HEK293 (cell line): ENCODE results near the gene DYNLRB1.

Experiments
- GFI1B ChIP-seq: fragments of 450-650 bp; formaldehyde crosslinking; IDR thresholded peaks from 2 replicates; pipeline ENCODE4 v1.5.1; 2016; ENCODE audit warnings: missing biosample characterization, missing genetic modification characterization
- MYNN ChIP-seq: fragments of 450-650 bp; formaldehyde crosslinking; IDR thresholded peaks from 2 replicates; pipeline ENCODE4 v1.5.1; 2016; ENCODE audit warnings: missing biosample characterization, missing genetic modification characterization, borderline replicate concordance
- PRDM6 ChIP-seq: fragments of 450-650 bp; formaldehyde crosslinking; IDR thresholded peaks from 2 replicates; pipeline ENCODE4 v1.5.1; 2017; ENCODE audit warnings: missing biosample characterization, missing genetic modification characterization
- SCRT1 ChIP-seq: fragments of 450-650 bp; formaldehyde crosslinking; IDR thresholded peaks from 2 replicates; pipeline ENCODE4 v1.5.1; 2016; ENCODE audit warnings: missing biosample characterization, missing genetic modification characterization, borderline replicate concordance
- ZBTB6 ChIP-seq: fragments of 450-650 bp; formaldehyde crosslinking; IDR thresholded peaks from 2 replicates; pipeline ENCODE4 v1.5.1; 2017; ENCODE audit warnings: missing biosample characterization, missing genetic modification characterization
- ZEB2 ChIP-seq: fragments of 450-650 bp; formaldehyde crosslinking; IDR thresholded peaks from 2 replicates; pipeline ENCODE4 v1.5.1; 2016; ENCODE audit warnings: missing biosample characterization, missing genetic modification characterization
- ZFP3 ChIP-seq: fragments of 450-650 bp; formaldehyde crosslinking; IDR thresholded peaks from 2 replicates; pipeline ENCODE4 v1.5.1; 2016; ENCODE audit warnings: low read depth, missing biosample characterization, missing genetic modification characterization
- ZNF121 ChIP-seq: fragments of 450-650 bp; formaldehyde crosslinking; IDR thresholded peaks from 2 replicates; pipeline ENCODE4 v1.5.1; 2016; ENCODE audit warnings: missing biosample characterization, missing genetic modification characterization
- ZNF169 ChIP-seq: fragments of 450-650 bp; formaldehyde crosslinking; IDR thresholded peaks from 2 replicates; pipeline ENCODE4 v1.5.1; 2016; ENCODE audit warnings: missing biosample characterization, missing genetic modification characterization
- ZNF24 ChIP-seq: fragments of 450-650 bp; formaldehyde crosslinking; IDR thresholded peaks from 2 replicates; pipeline ENCODE4 v1.5.1; 2016; ENCODE audit warnings: missing biosample characterization, missing genetic modification characterization
- ZNF292 ChIP-seq: fragments of 450-650 bp; formaldehyde crosslinking; IDR thresholded peaks from 2 replicates; pipeline ENCODE4 v1.5.1; 2016; ENCODE audit warnings: low read depth, missing biosample characterization, missing genetic modification characterization, borderline replicate concordance
- ZNF302 ChIP-seq: fragments of 450-650 bp; formaldehyde crosslinking; IDR thresholded peaks from 2 replicates; pipeline ENCODE4 v1.5.1; 2016; ENCODE audit warnings: missing biosample characterization, missing genetic modification characterization, low read depth
- ZNF404 ChIP-seq: fragments of 450-650 bp; formaldehyde crosslinking; IDR thresholded peaks from 2 replicates; pipeline ENCODE4 v1.5.1; 2017; ENCODE audit warnings: missing biosample characterization, missing genetic modification characterization
- ZNF473 ChIP-seq: fragments of 450-650 bp; formaldehyde crosslinking; IDR thresholded peaks from 2 replicates; pipeline ENCODE4 v1.5.1; 2017; ENCODE audit warnings: missing biosample characterization, missing genetic modification characterization
- ZNF48 ChIP-seq: fragments of 450-650 bp; formaldehyde crosslinking; IDR thresholded peaks from 2 replicates; pipeline ENCODE4 v1.5.1; 2016; ENCODE audit warnings: missing biosample characterization, missing genetic modification characterization
- ZNF544 ChIP-seq: fragments of 450-650 bp; formaldehyde crosslinking; IDR thresholded peaks from 2 replicates; pipeline ENCODE4 v1.5.0; 2017; ENCODE audit warnings: missing biosample characterization, missing genetic modification characterization
- ZNF558 ChIP-seq: fragments of 450-650 bp; formaldehyde crosslinking; IDR thresholded peaks from 2 replicates; pipeline ENCODE4 v1.5.1; 2016; ENCODE audit warnings: missing biosample characterization, missing genetic modification characterization
- ZNF560 ChIP-seq: fragments of 450-650 bp; formaldehyde crosslinking; IDR thresholded peaks from 2 replicates; pipeline ENCODE4 v1.5.1; 2017; ENCODE audit warnings: missing biosample characterization, missing genetic modification characterization, borderline replicate concordance
- ZNF561 ChIP-seq: fragments of 450-650 bp; IDR thresholded peaks from 2 replicates; pipeline ENCODE4 v1.5.1; 2018; ENCODE audit warnings: missing biosample characterization, missing genetic modification characterization, borderline replicate concordance
- ZNF623 ChIP-seq: fragments of 450-650 bp; formaldehyde crosslinking; IDR thresholded peaks from 2 replicates; pipeline ENCODE4 v1.5.1; 2016; ENCODE audit warnings: missing biosample characterization, missing genetic modification characterization
- ZNF747 ChIP-seq: fragments of 450-650 bp; formaldehyde crosslinking; IDR thresholded peaks from 2 replicates; pipeline ENCODE4 v1.5.1; 2016; ENCODE audit warnings: missing biosample characterization, missing genetic modification characterization
- ZNF768 ChIP-seq: fragments of 450-650 bp; formaldehyde crosslinking; IDR thresholded peaks from 2 replicates; pipeline ENCODE4 v1.5.1; 2018; ENCODE audit warnings: missing biosample characterization, mild to moderate bottlenecking, missing genetic modification characterization
- ZNF791 ChIP-seq: fragments of 450-650 bp; formaldehyde crosslinking; IDR thresholded peaks from 2 replicates; pipeline ENCODE4 v1.5.1; 2016; ENCODE audit warnings: missing biosample characterization, missing genetic modification characterization
- ZNF830 ChIP-seq: fragments of 450-650 bp; IDR thresholded peaks from 2 replicates; pipeline ENCODE4 v1.5.0; 2018; ENCODE audit warnings: missing biosample characterization, missing genetic modification characterization, low read depth, mild to moderate bottlenecking, moderate library complexity
- ZSCAN23 ChIP-seq: fragments of 450-650 bp; formaldehyde crosslinking; IDR thresholded peaks from 2 replicates; pipeline ENCODE4 v1.5.1; 2016; ENCODE audit warnings: missing biosample characterization, missing genetic modification characterization
- TF ChIP-seq, protein P1 (sequence below): fragments of 450-650 bp; formaldehyde crosslinking; IDR thresholded peaks from 2 replicates; pipeline ENCODE4 v1.5.1; 2016; ENCODE audit warnings: missing biosample characterization, missing genetic modification characterization
- TF ChIP-seq, protein P2 (sequence below): fragments of 450-650 bp; IDR thresholded peaks from 2 replicates; pipeline ENCODE4 v1.5.1; 2018; ENCODE audit warnings: missing biosample characterization, missing genetic modification characterization
- TF ChIP-seq, protein P3 (sequence below): fragments of 450-650 bp; formaldehyde crosslinking; IDR thresholded peaks from 2 replicates; pipeline ENCODE4 v1.5.1; 2016; ENCODE audit warnings: missing biosample characterization, missing genetic modification characterization
- TF ChIP-seq, protein P4 (sequence below): fragments of 450-650 bp; formaldehyde crosslinking; IDR thresholded peaks from 2 replicates; pipeline ENCODE4 v1.5.1; 2016; ENCODE audit warnings: missing biosample characterization, missing genetic modification characterization, borderline replicate concordance

Gene DYNLRB1

DNA sequence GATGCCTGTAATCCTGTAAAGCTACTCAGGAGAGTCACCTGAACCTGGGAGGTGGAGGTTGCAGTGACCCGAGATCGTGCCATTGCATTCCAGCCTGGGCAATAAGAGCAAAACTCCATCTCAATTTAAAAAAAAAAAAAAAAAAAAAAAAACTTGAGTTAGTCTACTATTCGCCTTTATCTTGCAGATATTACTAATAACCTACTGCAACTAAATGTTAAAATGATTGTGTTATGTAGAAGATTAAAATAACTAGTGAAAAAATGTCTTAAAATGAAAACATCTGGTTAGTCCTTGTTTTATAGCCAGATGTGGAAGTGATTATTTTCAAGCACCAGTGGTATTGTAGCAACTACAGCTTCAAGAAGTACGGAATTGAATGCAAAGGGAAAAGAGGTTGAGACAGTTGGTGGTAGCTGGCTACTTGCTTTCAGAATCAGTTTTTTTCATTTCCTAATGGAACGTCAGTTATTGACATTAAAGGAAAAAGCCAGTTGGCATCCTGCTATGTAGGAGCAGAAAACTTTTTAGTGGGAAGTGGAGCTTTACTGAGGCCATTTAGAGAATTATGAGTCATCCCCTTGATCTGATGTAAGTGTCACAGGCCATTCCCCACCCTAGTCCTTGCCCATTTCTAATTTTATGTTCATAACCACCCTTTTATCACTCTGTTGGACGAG, 43.8 kb upstream of the DYNLRB1 start (continued):
- no peak for TF ChIP-seq ZFP3 (tag by site-specific recombination)
- no peak for TF ChIP-seq ZNF830 (tag by site-specific recombination)
- TF ChIP-seq ZSCAN23 = no peak
- no peak for TF ChIP-seq ZNF768
- TF ChIP-seq ZEB2 (tag by site-specific recombination) = peak; percentile 67; the same call in 1 of the 2 replicates
- no peak for TF ChIP-seq ZNF544
- TF ChIP-seq SCRT1 = no peak
- TF ChIP-seq ZNF292 (tag by site-specific recombination) = no peak
- no peak for TF ChIP-seq ZBTB6 (tag by site-specific recombination)
- TF ChIP-seq, protein P1, sequence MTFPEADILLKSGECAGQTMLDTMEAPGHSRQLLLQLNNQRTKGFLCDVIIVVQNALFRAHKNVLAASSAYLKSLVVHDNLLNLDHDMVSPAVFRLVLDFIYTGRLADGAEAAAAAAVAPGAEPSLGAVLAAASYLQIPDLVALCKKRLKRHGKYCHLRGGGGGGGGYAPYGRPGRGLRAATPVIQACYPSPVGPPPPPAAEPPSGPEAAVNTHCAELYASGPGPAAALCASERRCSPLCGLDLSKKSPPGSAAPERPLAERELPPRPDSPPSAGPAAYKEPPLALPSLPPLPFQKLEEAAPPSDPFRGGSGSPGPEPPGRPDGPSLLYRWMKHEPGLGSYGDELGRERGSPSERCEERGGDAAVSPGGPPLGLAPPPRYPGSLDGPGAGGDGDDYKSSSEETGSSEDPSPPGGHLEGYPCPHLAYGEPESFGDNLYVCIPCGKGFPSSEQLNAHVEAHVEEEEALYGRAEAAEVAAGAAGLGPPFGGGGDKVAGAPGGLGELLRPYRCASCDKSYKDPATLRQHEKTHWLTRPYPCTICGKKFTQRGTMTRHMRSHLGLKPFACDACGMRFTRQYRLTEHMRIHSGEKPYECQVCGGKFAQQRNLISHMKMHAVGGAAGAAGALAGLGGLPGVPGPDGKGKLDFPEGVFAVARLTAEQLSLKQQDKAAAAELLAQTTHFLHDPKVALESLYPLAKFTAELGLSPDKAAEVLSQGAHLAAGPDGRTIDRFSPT (tag by site-specific recombination) = no peak; the same call in 1 of the 2 replicates
- no peak for TF ChIP-seq ZNF48 (tag by site-specific recombination)
- no peak for TF ChIP-seq ZNF747
- TF ChIP-seq ZNF24 (tag by site-specific recombination) = no peak; the same call in 1 of the 2 replicates
- no peak for TF ChIP-seq ZNF302 (tag by site-specific recombination)
- TF ChIP-seq MYNN = no peak
- no peak for TF ChIP-seq ZNF473 (tag by site-specific recombination)
- TF ChIP-seq ZNF561 = peak; percentile 21; the same call in 1 of the 2 replicates
- TF ChIP-seq, protein P2, sequence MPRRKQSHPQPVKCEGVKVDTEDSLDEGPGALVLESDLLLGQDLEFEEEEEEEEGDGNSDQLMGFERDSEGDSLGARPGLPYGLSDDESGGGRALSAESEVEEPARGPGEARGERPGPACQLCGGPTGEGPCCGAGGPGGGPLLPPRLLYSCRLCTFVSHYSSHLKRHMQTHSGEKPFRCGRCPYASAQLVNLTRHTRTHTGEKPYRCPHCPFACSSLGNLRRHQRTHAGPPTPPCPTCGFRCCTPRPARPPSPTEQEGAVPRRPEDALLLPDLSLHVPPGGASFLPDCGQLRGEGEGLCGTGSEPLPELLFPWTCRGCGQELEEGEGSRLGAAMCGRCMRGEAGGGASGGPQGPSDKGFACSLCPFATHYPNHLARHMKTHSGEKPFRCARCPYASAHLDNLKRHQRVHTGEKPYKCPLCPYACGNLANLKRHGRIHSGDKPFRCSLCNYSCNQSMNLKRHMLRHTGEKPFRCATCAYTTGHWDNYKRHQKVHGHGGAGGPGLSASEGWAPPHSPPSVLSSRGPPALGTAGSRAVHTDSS (tag by site-specific recombination) = no peak
- TF ChIP-seq ZNF560 (tag by site-specific recombination) = no peak
- TF ChIP-seq PRDM6 = peak; percentile 99
- no peak for TF ChIP-seq ZNF169 (tag by site-specific recombination)
- peak; percentile 43; the same call in 1 of the 2 replicates for TF ChIP-seq ZNF558
- TF ChIP-seq GFI1B = no peak; the same call in 1 of the 2 replicates
- TF ChIP-seq, protein P3, sequence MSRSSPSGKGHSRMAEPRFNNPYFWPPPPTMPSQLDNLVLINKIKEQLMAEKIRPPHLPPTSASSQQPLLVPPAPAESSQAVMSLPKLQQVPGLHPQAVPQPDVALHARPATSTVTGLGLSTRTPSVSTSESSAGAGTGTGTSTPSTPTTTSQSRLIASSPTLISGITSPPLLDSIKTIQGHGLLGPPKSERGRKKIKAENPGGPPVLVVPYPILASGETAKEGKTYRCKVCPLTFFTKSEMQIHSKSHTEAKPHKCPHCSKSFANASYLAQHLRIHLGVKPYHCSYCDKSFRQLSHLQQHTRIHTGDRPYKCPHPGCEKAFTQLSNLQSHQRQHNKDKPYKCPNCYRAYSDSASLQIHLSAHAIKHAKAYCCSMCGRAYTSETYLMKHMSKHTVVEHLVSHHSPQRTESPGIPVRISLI (tag by site-specific recombination) = peak; percentile 85
- TF ChIP-seq ZNF121 (tag by site-specific recombination) = no peak
- TF ChIP-seq ZNF623 (tag by site-specific recombination) = no peak
- TF ChIP-seq, protein P4, sequence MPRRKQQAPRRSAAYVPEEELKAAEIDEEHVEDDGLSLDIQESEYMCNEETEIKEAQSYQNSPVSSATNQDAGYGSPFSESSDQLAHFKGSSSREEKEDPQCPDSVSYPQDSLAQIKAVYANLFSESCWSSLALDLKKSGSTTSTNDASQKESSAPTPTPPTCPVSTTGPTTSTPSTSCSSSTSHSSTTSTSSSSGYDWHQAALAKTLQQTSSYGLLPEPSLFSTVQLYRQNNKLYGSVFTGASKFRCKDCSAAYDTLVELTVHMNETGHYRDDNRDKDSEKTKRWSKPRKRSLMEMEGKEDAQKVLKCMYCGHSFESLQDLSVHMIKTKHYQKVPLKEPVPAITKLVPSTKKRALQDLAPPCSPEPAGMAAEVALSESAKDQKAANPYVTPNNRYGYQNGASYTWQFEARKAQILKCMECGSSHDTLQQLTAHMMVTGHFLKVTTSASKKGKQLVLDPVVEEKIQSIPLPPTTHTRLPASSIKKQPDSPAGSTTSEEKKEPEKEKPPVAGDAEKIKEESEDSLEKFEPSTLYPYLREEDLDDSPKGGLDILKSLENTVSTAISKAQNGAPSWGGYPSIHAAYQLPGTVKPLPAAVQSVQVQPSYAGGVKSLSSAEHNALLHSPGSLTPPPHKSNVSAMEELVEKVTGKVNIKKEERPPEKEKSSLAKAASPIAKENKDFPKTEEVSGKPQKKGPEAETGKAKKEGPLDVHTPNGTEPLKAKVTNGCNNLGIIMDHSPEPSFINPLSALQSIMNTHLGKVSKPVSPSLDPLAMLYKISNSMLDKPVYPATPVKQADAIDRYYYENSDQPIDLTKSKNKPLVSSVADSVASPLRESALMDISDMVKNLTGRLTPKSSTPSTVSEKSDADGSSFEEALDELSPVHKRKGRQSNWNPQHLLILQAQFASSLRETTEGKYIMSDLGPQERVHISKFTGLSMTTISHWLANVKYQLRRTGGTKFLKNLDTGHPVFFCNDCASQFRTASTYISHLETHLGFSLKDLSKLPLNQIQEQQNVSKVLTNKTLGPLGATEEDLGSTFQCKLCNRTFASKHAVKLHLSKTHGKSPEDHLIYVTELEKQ (tag by site-specific recombination) = no peak
- TF ChIP-seq ZNF404 = no peak
- TF ChIP-seq ZNF791 = no peak
